Duodenal mucosa (tissue), 2 donors: ENCODE measurements around the gene SYCP3.
"Not testable (repeated sequence)": the region's sequence is repeated elsewhere in the genome, so short reads cannot be mapped to it uniquely, and the experiment has no call there.

ENCODE experiments used
- H3K27ac ChIP-seq: one replicate; pipeline ENCODE4 v1.7.0; 2013; ENCODE audit warnings: low read depth, low read length
- H3K27me3 ChIP-seq, 2 donors: one replicate each; pipeline ENCODE4 v1.7.0; 2013; ENCODE audit warnings: low read length in 2 of 2, control low read depth in 1 of 2; ENCODE audit not compliant: insufficient read depth in 2 of 2, control insufficient read depth in 1 of 2
- H3K36me3 ChIP-seq, 2 donors: one replicate each; pipeline ENCODE4 v1.7.0; 2013; ENCODE audit warnings: low read length in 2 of 2, control low read depth in 1 of 2; ENCODE audit not compliant: insufficient read depth in 2 of 2, control insufficient read depth in 1 of 2
- H3K4me1 ChIP-seq, 2 donors: one replicate each; pipeline ENCODE4 v1.7.0; 2013; ENCODE audit warnings: low read length in 2 of 2, control low read depth in 1 of 2; ENCODE audit not compliant: insufficient read depth in 2 of 2, control insufficient read depth in 1 of 2
- H3K4me3 ChIP-seq, 2 donors: one replicate each; pipeline ENCODE4 v1.7.0; 2013; ENCODE audit warnings: low read length in 2 of 2, low read depth in 1 of 2
- H3K9ac ChIP-seq, 2 donors: one replicate each; pipeline ENCODE4 v1.7.0; 2013; ENCODE audit warnings: low read length in 2 of 2, low read depth in 1 of 2
- H3K9me3 ChIP-seq, 2 donors: one replicate each; pipeline ENCODE4 v1.7.0; 2013; ENCODE audit warnings: low read length in 2 of 2, control low read depth in 1 of 2; ENCODE audit not compliant: control insufficient read depth in 1 of 2

Gene SYCP3

DNA sequence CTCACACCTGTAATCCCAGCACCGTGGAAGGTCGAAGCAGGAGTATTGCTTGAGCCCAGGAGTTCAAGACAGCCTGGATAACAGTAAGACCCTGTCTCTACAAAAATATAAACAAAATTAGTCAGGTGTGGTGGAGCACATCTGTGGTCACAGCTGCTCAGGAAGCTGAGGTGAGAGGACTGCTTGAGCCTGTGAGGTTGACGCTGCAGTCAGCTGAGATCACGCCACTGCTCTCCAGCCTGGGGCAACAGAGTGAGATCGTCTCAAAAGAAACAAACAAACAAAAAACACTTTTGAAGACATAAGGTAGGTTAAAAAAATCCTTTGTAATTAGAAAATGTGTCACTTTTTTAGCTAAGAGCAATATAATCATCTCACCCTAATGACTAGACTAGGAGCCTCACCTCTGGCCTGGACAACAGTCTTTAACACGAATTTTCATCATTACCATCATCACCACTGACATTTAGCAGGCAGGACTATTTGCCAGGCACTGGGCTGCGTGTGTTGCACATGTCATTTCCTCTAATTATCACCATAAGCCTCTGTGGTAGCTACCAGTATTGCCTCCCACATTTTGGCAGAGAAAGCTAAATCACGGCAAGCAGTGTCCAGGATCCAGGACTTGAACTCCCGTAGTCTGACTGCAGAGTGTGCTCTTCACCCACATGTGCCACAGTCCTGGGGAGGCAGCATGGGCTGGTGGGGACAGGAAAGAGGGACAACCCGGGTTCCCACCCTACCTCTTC lies 4.6 kb upstream of the SYCP3 start:
- no peak overlapping the region for H3K27ac ChIP-seq

DNA sequence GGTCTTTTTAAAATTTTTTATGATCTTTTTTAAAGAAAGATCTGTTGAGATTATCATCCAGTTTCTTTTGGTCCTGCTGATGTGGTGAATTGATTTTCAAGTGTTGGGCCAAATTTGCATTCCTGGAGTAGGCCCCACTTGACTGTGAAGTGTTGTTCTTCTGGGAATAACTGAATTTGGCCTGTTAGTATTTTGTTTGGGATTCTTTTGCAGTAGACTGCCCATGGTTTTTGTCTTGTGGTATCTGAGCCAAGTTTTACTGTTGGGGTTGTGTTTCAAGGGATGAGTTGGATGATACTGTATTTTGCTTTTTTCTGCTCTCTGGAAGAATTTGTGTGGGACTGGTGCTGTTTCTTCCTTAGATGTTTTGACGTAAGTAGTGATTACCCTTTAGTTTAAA lies 4.0 kb upstream of the SYCP3 start:
- Histone ChIP-seq H3K27ac (no peak overlapping the region), H3K4me3 (no peak overlapping the region), H3K36me3 (peaks cover 37 to 68% of the 10 kb centered on the region in 2 donors), H3K27me3 (no peaks in the 10 kb centered on the region), H3K9me3 (no peaks in the 10 kb centered on the region), H3K4me1 (no peaks in the 10 kb centered on the region), H3K9ac (no peak overlapping the region)

More for the DNA sequence above, 4.6 kb upstream of the SYCP3 start:
- Histone ChIP-seq H3K4me1 (no peaks in the 10 kb centered on the region), H3K9ac (no peak overlapping the region), H3K27me3 (no peaks in the 10 kb centered on the region), H3K4me3 (no peak overlapping the region), H3K36me3 (peaks cover 40 to 70% of the 10 kb centered on the region in 2 donors), H3K9me3 (no peaks in the 10 kb centered on the region)

- H3K27ac ChIP-seq = no peak overlapping the region
- H3K36me3 ChIP-seq = peaks cover 28 to 60% of the 10 kb centered on the region in 2 donors
- H3K4me3 ChIP-seq = no peak overlapping the region
- H3K9me3 ChIP-seq = no peaks in the 10 kb centered on the region
- no peaks in the 10 kb centered on the region for H3K4me1 ChIP-seq
- H3K27me3 ChIP-seq = no peaks in the 10 kb centered on the region
- H3K9ac ChIP-seq = no peak overlapping the region
Observed at GRCh38 chr12:101740980-101741379, 1.7 kb upstream of the SYCP3 start.

- peaks cover 28 to 58% of the 10 kb centered on the region in 2 donors for H3K36me3 ChIP-seq
- H3K9ac ChIP-seq = no peak overlapping the region
- H3K4me3 ChIP-seq = no peak overlapping the region
- no peaks in the 10 kb centered on the region for H3K27me3 ChIP-seq
- no peaks in the 10 kb centered on the region for H3K9me3 ChIP-seq
- H3K4me1 ChIP-seq = no peaks in the 10 kb centered on the region
- no peak overlapping the region for H3K27ac ChIP-seq
Observed at GRCh38 chr12:101740566-101740965, 1.3 kb upstream of the SYCP3 start.

DNA sequence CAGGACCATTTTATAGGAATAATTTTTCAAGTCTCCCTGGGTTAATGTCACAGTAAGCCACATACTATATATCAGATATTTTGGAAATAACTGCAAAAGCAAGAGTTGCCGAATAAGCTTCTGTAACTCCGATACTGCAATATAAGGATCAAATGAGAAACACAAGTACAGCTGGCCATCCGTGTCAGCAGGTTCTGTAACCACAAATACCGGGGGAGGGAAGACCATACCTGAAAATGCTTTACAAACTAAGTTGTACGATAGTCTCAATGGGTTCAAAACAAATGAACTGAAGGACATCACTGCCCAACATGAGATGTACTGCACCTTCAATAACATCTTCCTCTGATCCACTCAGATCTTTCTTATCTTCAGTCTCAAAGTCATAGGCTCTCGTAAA lies 1.8 kb downstream of the SYCP3 start:
- Histone ChIP-seq H3K4me3 (no peak overlapping the region), H3K4me1 (peaks cover 0 to 8% of the 10 kb centered on the region in 2 donors), H3K27ac (no peak overlapping the region), H3K27me3 (no peaks in the 10 kb centered on the region), H3K36me3 (peaks cover 12 to 34% of the 10 kb centered on the region in 2 donors), H3K9me3 (no peaks in the 10 kb centered on the region), H3K9ac (no peak overlapping the region)

GRCh38 chr12:101734482-101734881 lies 4.8 kb downstream of the SYCP3 start:
- not testable (repeated sequence) for H3K27ac ChIP-seq, H3K4me1 ChIP-seq, H3K9me3 ChIP-seq, H3K27me3 ChIP-seq, H3K9ac ChIP-seq, H3K4me3 ChIP-seq
- peaks cover 2 to 28% of the 10 kb centered on the region in 2 donors for H3K36me3 ChIP-seq

GRCh38 chr12:101733166-101733565 lies 6.1 kb downstream of the SYCP3 start:
- Histone ChIP-seq H3K4me1 (peaks cover 0 to 8% of the 10 kb centered on the region in 2 donors), H3K27ac (no peak overlapping the region), H3K9ac (no peak overlapping the region), H3K4me3 (no peak overlapping the region), H3K9me3 (no peaks in the 10 kb centered on the region), H3K27me3 (no peaks in the 10 kb centered on the region), H3K36me3 (peaks cover 9 to 20% of the 10 kb centered on the region in 2 donors)

- no peaks in the 10 kb centered on the region for H3K9me3 ChIP-seq
- no peak overlapping the region for H3K9ac ChIP-seq
- peaks cover 9 to 15% of the 10 kb centered on the region in 2 donors for H3K36me3 ChIP-seq
- H3K27me3 ChIP-seq = no peaks in the 10 kb centered on the region
- no peak overlapping the region for H3K4me3 ChIP-seq
- H3K27ac ChIP-seq = no peak overlapping the region
- peaks cover 0 to 8% of the 10 kb centered on the region in 2 donors for H3K4me1 ChIP-seq
Observed at GRCh38 chr12:101732318-101732717, 6.9 kb downstream of the SYCP3 start.

DNA sequence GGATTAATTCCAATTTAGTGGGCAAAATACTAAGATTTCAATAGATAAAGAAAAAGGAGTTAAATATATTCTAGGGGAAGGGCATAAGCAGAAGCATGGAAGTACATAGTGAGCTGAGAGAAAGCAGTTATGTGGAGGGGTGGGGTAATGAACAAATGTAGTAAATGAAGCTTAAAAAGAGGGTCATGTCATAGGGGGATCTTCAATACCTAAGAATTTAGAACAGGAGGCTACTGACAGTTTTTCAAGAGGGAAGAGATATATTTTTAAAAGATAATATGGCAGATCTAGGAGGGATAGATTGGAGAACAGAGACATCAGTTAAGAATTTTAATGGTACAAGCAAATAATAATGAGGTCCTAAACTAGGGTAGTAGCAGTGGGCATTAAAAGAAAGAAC lies 9.4 kb downstream of the SYCP3 start:
- Histone ChIP-seq H3K36me3 (peaks cover 14 to 21% of the 10 kb centered on the region in 2 donors), H3K27me3 (no peaks in the 10 kb centered on the region), H3K4me3 (no peak overlapping the region), H3K4me1 (peaks cover 0 to 8% of the 10 kb centered on the region in 2 donors), H3K9me3 (no peaks in the 10 kb centered on the region), H3K27ac (no peak overlapping the region), H3K9ac (no peak overlapping the region)

DNA sequence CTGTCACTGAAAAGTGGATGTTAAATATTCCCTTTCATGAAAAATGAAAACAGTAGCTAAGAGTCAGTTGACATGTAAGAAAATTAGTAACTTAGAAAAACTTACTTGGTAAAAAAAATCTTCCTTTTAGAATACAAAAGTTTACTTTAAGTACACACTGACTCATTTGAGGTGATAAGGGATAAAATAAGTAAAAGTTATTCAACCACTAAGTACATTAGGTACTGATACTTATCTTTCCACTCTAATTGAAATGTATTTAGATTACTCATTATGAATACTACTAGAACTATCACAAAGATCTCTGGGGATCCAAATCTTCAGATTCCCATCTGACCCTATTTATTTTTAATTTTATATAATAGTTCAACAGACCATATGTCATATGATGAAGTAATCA lies 12.2 kb downstream of the SYCP3 start:
- peaks cover 18 to 28% of the 10 kb centered on the region in 2 donors for H3K36me3 ChIP-seq
- no peaks in the 10 kb centered on the region for H3K27me3 ChIP-seq
- no peaks in the 10 kb centered on the region for H3K9me3 ChIP-seq
- H3K9ac ChIP-seq = no peak overlapping the region
- no peak overlapping the region for H3K27ac ChIP-seq
- no peaks in the 10 kb centered on the region for H3K4me1 ChIP-seq
- H3K4me3 ChIP-seq = no peak overlapping the region
